IMR-90 (cell line): ENCODE data around the gene ITPKC. TPM values are rescaled to one million over a fixed set of nuclear protein-coding genes. Genes with fewer than 3 reads are reported as not detected.

Experiments
- ATAC-seq: fragments of 200-7000 bp; cut with Tn5 transposase; 2 replicates; pipeline ENCODE4 v1.9.1; 2020; ENCODE audit warnings: low read depth, mild to moderate bottlenecking, moderate library complexity
- BruUV-seq: library from RNA; stranded (reverse); fragments of 400-500 nt; replicated peaks from 2 replicates; lab custom pipeline; 2021; lab: Mats Ljungman, UMichigan
- CTCF ChIA-PET: fragments of 300-600 bp; formaldehyde crosslinking; extraction: SDS; loops from one replicate; lab custom pipeline; 2021; ENCODE audit warnings: antibody characterized with exemption; lab: Yijun Ruan, JAX
- POLR2A ChIA-PET: fragments of 300-600 bp; sonication (Branson Sonifier 250); formaldehyde crosslinking; loops from one replicate; lab custom pipeline; 2022; ENCODE audit warnings: antibody characterized with exemption; ENCODE audit not compliant: unreplicated experiment; lab: Charles Lee
- DNase-seq: peaks from one replicate; pipeline ENCODE4 v3.0.0; 2013
- H2AFZ ChIP-seq: replicated peaks from 2 replicates; pipeline ENCODE3; 2013; ENCODE audit warnings: low read length, mild to moderate bottlenecking; ENCODE audit not compliant: poor library complexity
- H2AK5ac ChIP-seq: 2 replicates; pipeline ENCODE4 v1.6.1; 2013; ENCODE audit warnings: low read depth, low read length, inconsistent platforms
- H2AK9ac ChIP-seq: replicated peaks from 2 replicates; pipeline ENCODE3; 2013; ENCODE audit warnings: mild to moderate bottlenecking, low read depth, low read length, moderate library complexity; ENCODE audit not compliant: poor library complexity
- H2BK120ac ChIP-seq: 2 replicates; pipeline ENCODE4 v1.6.1; 2013; ENCODE audit warnings: low read depth, low read length, inconsistent platforms
- H2BK15ac ChIP-seq: 3 replicates; pipeline ENCODE4 v1.6.1; 2013; ENCODE audit warnings: low read depth, low read length, inconsistent platforms
- H2BK20ac ChIP-seq: 2 replicates; pipeline ENCODE4 v1.6.1; 2013; ENCODE audit warnings: low read depth, mild to moderate bottlenecking, inconsistent platforms, low read length, moderate library complexity
- H2BK5ac ChIP-seq: 2 replicates; pipeline ENCODE4 v1.6.1; 2013; ENCODE audit warnings: mild to moderate bottlenecking, low read depth, low read length, inconsistent platforms; ENCODE audit not compliant: poor library complexity, severe bottlenecking
- H3K14ac ChIP-seq: replicated peaks from 2 replicates; pipeline ENCODE4 v1.6.1; 2013; ENCODE audit warnings: low read depth, low read length, inconsistent platforms
- H3K18ac ChIP-seq: 2 replicates; pipeline ENCODE4 v1.6.1; 2013; ENCODE audit warnings: low read depth, low read length, control low read depth
- H3K23ac ChIP-seq: 2 replicates; pipeline ENCODE4 v1.6.1; 2013; ENCODE audit warnings: low read depth, low read length, inconsistent platforms
- H3K27ac ChIP-seq: 2 replicates; pipeline ENCODE4 v1.5.1; 2013; ENCODE audit warnings: mild to moderate bottlenecking, control low read depth, low read length; ENCODE audit not compliant: insufficient read depth
- H3K27me3 ChIP-seq: 2 replicates; pipeline ENCODE4 v1.6.1; 2013; ENCODE audit warnings: low read length; ENCODE audit not compliant: control insufficient read depth, insufficient read depth
- H3K36me3 ChIP-seq: 2 replicates; pipeline ENCODE4 v1.6.1; 2013; ENCODE audit warnings: low read length, mixed read lengths; ENCODE audit not compliant: control insufficient read depth, insufficient read depth
- H3K4ac ChIP-seq: 2 replicates; pipeline ENCODE4 v1.6.1; 2013; ENCODE audit warnings: low read depth, low read length, inconsistent platforms
- H3K4me1 ChIP-seq: 2 replicates; pipeline ENCODE4 v1.6.1; 2013; ENCODE audit warnings: low read length, mixed read lengths; ENCODE audit not compliant: control insufficient read depth, insufficient read depth
- H3K4me2 ChIP-seq: 2 replicates; pipeline ENCODE4 v1.6.1; 2013; ENCODE audit warnings: low read depth, mild to moderate bottlenecking, control low read depth, low read length, moderate library complexity
- H3K4me3 ChIP-seq: 2 replicates; pipeline ENCODE4 v1.5.1; 2013; ENCODE audit warnings: low read depth, mild to moderate bottlenecking, control low read depth, low read length, moderate library complexity; ENCODE audit not compliant: insufficient read depth
- H3K56ac ChIP-seq: 2 replicates; pipeline ENCODE4 v1.6.1; 2013; ENCODE audit warnings: low read length, inconsistent platforms; ENCODE audit not compliant: insufficient read depth; ENCODE audit errors: extremely low read depth
- H3K79me1 ChIP-seq, 2 experiments: 2 replicates each; pipeline ENCODE4 v1.6.1; 2013; ENCODE audit warnings: low read length in 2 of 2, inconsistent platforms in 1 of 2, low read depth in 1 of 2
- H3K9ac ChIP-seq: 2 replicates; pipeline ENCODE4 v1.6.1; 2013; ENCODE audit warnings: low read depth, low read length, control low read depth
- H3K9me1 ChIP-seq: 2 replicates; pipeline ENCODE4 v1.6.1; 2013; ENCODE audit warnings: low read length, inconsistent platforms; ENCODE audit not compliant: insufficient read depth
- H3K9me3 ChIP-seq: 2 replicates; pipeline ENCODE4 v1.6.1; 2013; ENCODE audit warnings: low read length; ENCODE audit not compliant: control insufficient read depth, insufficient read depth
- H4K20me1 ChIP-seq: 2 replicates; pipeline ENCODE4 v1.6.1; 2013; ENCODE audit warnings: low read length, inconsistent platforms; ENCODE audit not compliant: insufficient read depth
- H4K5ac ChIP-seq: 2 replicates; pipeline ENCODE4 v1.6.1; 2013; ENCODE audit warnings: mild to moderate bottlenecking, low read depth, low read length, control low read depth
- H4K8ac ChIP-seq, 2 experiments: 2 replicates each; pipeline ENCODE4 v1.6.1; 2013; ENCODE audit warnings: low read depth in 2 of 2, low read length in 2 of 2, control low read depth in 1 of 2, inconsistent platforms in 1 of 2
- H4K91ac ChIP-seq: 2 replicates; pipeline ENCODE4 v1.6.1; 2013; ENCODE audit warnings: low read depth, low read length, inconsistent platforms; ENCODE audit not compliant: insufficient read depth
- BHLHE40 ChIP-seq: fragments of 150-350 bp; IDR thresholded peaks from 2 replicates; pipeline ENCODE4 v1.6.1; 2016; ENCODE audit warnings: mild to moderate bottlenecking, low read depth, low read length
- CHD1 ChIP-seq: IDR thresholded peaks from 2 replicates; pipeline ENCODE4 v1.6.1; 2012; ENCODE audit warnings: low read depth, low read length, improper control_type of control experiment
- MAZ ChIP-seq: IDR thresholded peaks from 2 replicates; pipeline ENCODE4 v1.6.1; 2012; ENCODE audit warnings: low read depth, mild to moderate bottlenecking, low read length, improper control_type of control experiment, moderate library complexity, borderline replicate concordance
- WGBS, 2 experiments: methylation state at CpG; one replicate each; pipeline versions ENCODE4 v1.1.5 to v1.1.7; 2013; ENCODE audit warnings: missing lambda C conversion rate in 2 of 2; ENCODE audit not compliant: insufficient read length in 1 of 2; ENCODE audit errors: extremely low coverage in 2 of 2; 5-methylcytosine and 5-hydroxymethylcytosine counted together
- dilution Hi-C: fragments of 300-500 bp; cut with HindIII; formaldehyde crosslinking; loops from one replicate; pipeline ENCODE4 v1.14.3; 2018; ENCODE audit warnings: low sequenced_read_pairs; ENCODE audit not compliant: unreplicated experiment
- in situ Hi-C: fragments of 300-500 bp; cut with MboI; formaldehyde crosslinking; loops from 3 replicates; pipeline ENCODE4 v1.14.3; 2019; ENCODE audit warnings: low sequenced_read_pairs, inconsistent platforms, mixed read lengths
- intact Hi-C: fragments of 100-400 bp; cut with micrococcal nuclease; formaldehyde crosslinking; loops from 2 replicates; pipeline ENCODE4 v1.10.0; 2022
- polyA plus RNA-seq, 3 experiments: library from polyadenylated mRNA; depleted of rRNA; stranded (reverse); fragments of >200 nt; gene quantifications; 2 replicates each; pipeline ENCODE4 v1.2.3, GENCODE V29; 2012; ENCODE audit warnings: low replicate concordance in 1 of 3
- total RNA-seq: library from RNA; depleted of rRNA; stranded (reverse); fragments of >200 nt; gene quantifications from 2 replicates; pipeline ENCODE4 v1.2.3, GENCODE V29; 2012
- TF ChIP-seq, protein P1 (sequence below): conservative IDR thresholded peaks from 2 replicates; pipeline ENCODE4 v1.5.1; 2012; ENCODE audit warnings: mild to moderate bottlenecking, low read depth, low read length, improper control_type of control experiment

The ITPKC gene
- total and polyA plus RNA-seq, 2 of the 4 experiments (the other 2 are of a cell fraction) = 7.7 to 9.4 TPM

- no peak overlapping the region for H4K91ac ChIP-seq
- H3K23ac ChIP-seq = no peak overlapping the region
- H3K27ac ChIP-seq = no peak overlapping the region
- no peak overlapping the region for H2BK5ac ChIP-seq
- 92% methylated on average over 16 of the region's 22 CpGs; no CpG with 5 or more reads in 1 of the 2 experiments for WGBS, 2 experiments
- BruUV-seq = no TSS peak
- DNase-seq (no peak), ATAC-seq (no peak)
- H3K9me3 ChIP-seq = no peaks in the 10 kb centered on the region
- H2BK120ac ChIP-seq = no peak overlapping the region
- H2BK15ac ChIP-seq = no peak overlapping the region
- dilution Hi-C loops = no loop called here
- H2AK9ac ChIP-seq = peak overlapping the region; percentile 55
- H3K4me2 ChIP-seq = no peak overlapping the region
- H3K18ac ChIP-seq = no peak overlapping the region
- POLR2A ChIA-PET = no interaction called here
- no peak for TF ChIP-seq MAZ
- no peak for TF ChIP-seq CHD1
- TF ChIP-seq BHLHE40 = no peak
- TF ChIP-seq, protein P1, sequence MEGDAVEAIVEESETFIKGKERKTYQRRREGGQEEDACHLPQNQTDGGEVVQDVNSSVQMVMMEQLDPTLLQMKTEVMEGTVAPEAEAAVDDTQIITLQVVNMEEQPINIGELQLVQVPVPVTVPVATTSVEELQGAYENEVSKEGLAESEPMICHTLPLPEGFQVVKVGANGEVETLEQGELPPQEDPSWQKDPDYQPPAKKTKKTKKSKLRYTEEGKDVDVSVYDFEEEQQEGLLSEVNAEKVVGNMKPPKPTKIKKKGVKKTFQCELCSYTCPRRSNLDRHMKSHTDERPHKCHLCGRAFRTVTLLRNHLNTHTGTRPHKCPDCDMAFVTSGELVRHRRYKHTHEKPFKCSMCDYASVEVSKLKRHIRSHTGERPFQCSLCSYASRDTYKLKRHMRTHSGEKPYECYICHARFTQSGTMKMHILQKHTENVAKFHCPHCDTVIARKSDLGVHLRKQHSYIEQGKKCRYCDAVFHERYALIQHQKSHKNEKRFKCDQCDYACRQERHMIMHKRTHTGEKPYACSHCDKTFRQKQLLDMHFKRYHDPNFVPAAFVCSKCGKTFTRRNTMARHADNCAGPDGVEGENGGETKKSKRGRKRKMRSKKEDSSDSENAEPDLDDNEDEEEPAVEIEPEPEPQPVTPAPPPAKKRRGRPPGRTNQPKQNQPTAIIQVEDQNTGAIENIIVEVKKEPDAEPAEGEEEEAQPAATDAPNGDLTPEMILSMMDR = no peak
- no peak overlapping the region for H3K4ac ChIP-seq
- no peak overlapping the region for H2BK20ac ChIP-seq
- no peak overlapping the region for H3K9ac ChIP-seq
- H3K56ac ChIP-seq = no peak overlapping the region
- no peaks in the 10 kb centered on the region for H3K27me3 ChIP-seq
- no peaks in the 10 kb centered on the region; a peak in 1 of 4 replicates for H3K79me1 ChIP-seq
- H3K4me1 ChIP-seq = no peaks in the 10 kb centered on the region
- no peak overlapping the region for H4K5ac ChIP-seq
- intact Hi-C loops = no loop called here
- in situ Hi-C loops = no loop called here
- H3K9me1 ChIP-seq = no peaks in the 10 kb centered on the region
- no peak overlapping the region for H3K14ac ChIP-seq
- H2AK5ac ChIP-seq = no peak overlapping the region
- H4K20me1 ChIP-seq = no peaks in the 10 kb centered on the region
- H4K8ac ChIP-seq = no peak overlapping the region
- no peak overlapping the region for H3K4me3 ChIP-seq
- CTCF ChIA-PET = no interaction called here
- H3K36me3 ChIP-seq = peaks cover 36% of the 10 kb centered on the region
- peak overlapping the region; percentile 7 for H2AFZ ChIP-seq
Observed at GRCh38 chr19:40739030-40739839, 22.3 kb downstream of the ITPKC start.
